Kidney (tissue), 14 donors: ENCODE results near the gene MRTO4. TPM values are rescaled to one million over a fixed set of nuclear protein-coding genes. Genes with fewer than 3 reads are reported as not detected.

Experiments used
- DNase-seq, 5 donors: peaks; one replicate each; pipeline ENCODE4 v3.0.0-alpha.2; 2013 to 2020
- FAIRE-seq: peaks from 2 replicates; lab custom pipeline; 2012; peaks lifted over from hg19 to GRCh38; lab: Jason Lieb, UNC
- H3K27ac ChIP-seq, 2 donors: one replicate each; pipeline ENCODE4 v1.7.0; 2013; ENCODE audit warnings: low read depth in 2 of 2, low read length in 2 of 2, inconsistent platforms in 1 of 2
- H3K27me3 ChIP-seq: one replicate; pipeline ENCODE4 v1.7.1; 2013; ENCODE audit warnings: low read length, inconsistent platforms; ENCODE audit not compliant: control insufficient read depth, insufficient read depth
- H3K36me3 ChIP-seq, 3 donors: one replicate each; pipeline versions ENCODE4 v1.7.0 to v1.7.1; 2013; ENCODE audit warnings: low read length in 3 of 3, control low read depth in 1 of 3, inconsistent platforms in 1 of 3; ENCODE audit not compliant: insufficient read depth in 3 of 3, control insufficient read depth in 2 of 3
- H3K4me1 ChIP-seq, 3 donors: one replicate each; pipeline versions ENCODE4 v1.7.0 to v1.7.1; 2013; ENCODE audit warnings: low read length in 3 of 3, inconsistent platforms in 1 of 3, low read depth in 1 of 3; ENCODE audit not compliant: control insufficient read depth in 2 of 3, insufficient read depth in 2 of 3
- H3K4me3 ChIP-seq, 3 donors: one replicate each; pipeline versions ENCODE4 v1.7.0 to v1.8.1; 2013; ENCODE audit warnings: low read length in 3 of 3, control low read depth in 1 of 3, inconsistent platforms in 1 of 3
- H3K9ac ChIP-seq, 3 donors: one replicate each; pipeline versions ENCODE4 v1.7.0 to v1.7.1; 2013; ENCODE audit warnings: low read length in 3 of 3, control low read depth in 1 of 3, inconsistent platforms in 1 of 3
- H3K9me3 ChIP-seq, 3 donors: one replicate each; pipeline versions ENCODE4 v1.7.0 to v1.7.1; 2013; ENCODE audit warnings: low read length in 3 of 3, control low read depth in 1 of 3, inconsistent platforms in 1 of 3; ENCODE audit not compliant: control insufficient read depth in 2 of 3, insufficient read depth in 1 of 3
- CTCF ChIP-seq: IDR thresholded peaks from 3 replicates; pipeline ENCODE4 v1.5.1; 2012; ENCODE audit warnings: mild to moderate bottlenecking, moderate library complexity, borderline replicate concordance; ENCODE audit not compliant: insufficient read depth; ENCODE audit errors: extremely low read depth
- intact Hi-C: fragments of 100-400 bp; cut with DNase I; formaldehyde crosslinking; loops from one replicate; pipeline ENCODE4 v1.11.1; 2022
- polyA plus RNA-seq: library from polyadenylated mRNA; stranded (reverse); fragments of 350-450 nt; fragmentation: Illumina TruSeq; extraction: RNeasy Lipid Tissue Mini Kit (QIAGEN cat#74804); gene quantifications from one replicate; pipeline ENCODE4 v1.2.3, GENCODE V29; 2014; ENCODE audit warnings: low read depth, low replicate concordance; ENCODE audit not compliant: insufficient read depth
- total RNA-seq: library from RNA; stranded (reverse); fragmentation: NEBNext Ultra II Directional; extraction: Animal tissue kit (Norgen Biotek cat#: 25700); gene quantifications from one replicate; pipeline ENCODE4 v1.2.1, GENCODE V29; 2021
- donor health status: control.
- donor health status: control.
- donor health status: control.
- donor health status: control.
- donor health status: control.
- donor health status: DM: yes; HTN: yes; CAD: no.
- donor health status: Normal renal cell carcinoma (clear cell type).

The MRTO4 gene
- total and polyA plus RNA-seq, 2 donors from 2014 or later: 18.6 to 24.5 TPM

GRCh38 chr1:19257178-19257914 lies 5.7 kb downstream of the MRTO4 start:
- H3K36me3 ChIP-seq: peaks cover 3 to 34% (median 18%) of the 10 kb centered on the region in 3 donors

DNA sequence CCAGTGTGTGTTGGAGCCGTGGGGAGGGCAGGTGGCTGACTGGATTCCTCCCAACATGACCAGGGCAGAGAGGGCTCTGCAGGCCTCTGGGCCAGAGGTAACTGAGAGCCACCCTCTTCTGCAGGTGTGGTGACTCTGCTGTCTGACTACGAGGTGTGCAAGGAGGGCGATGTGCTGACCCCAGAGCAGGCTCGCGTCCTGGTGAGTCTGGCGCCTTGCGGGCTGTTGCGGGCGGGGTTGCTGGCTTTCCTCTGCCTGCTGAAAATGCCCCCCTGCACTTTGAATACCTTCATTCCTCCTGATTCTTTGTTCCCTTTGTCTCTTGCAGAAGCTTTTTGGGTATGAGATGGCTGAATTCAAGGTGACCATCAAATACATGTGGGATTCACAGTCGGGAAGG lies 6.7 kb downstream of the MRTO4 start:
- Histone ChIP-seq H3K36me3 (peaks cover 3 to 34% (median 18%) of the 10 kb centered on the region in 3 donors), H3K9ac (no peak overlapping the region), H3K4me1 (peaks cover 0 to 2% (median under 1%) of the 10 kb centered on the region in 3 donors), H3K4me3 (no peak overlapping the region), H3K27me3 (no peaks in the 10 kb centered on the region), H3K9me3 (no peaks in the 10 kb centered on the region), H3K27ac (no peak overlapping the region)
- no peak for TF ChIP-seq CTCF
- intact Hi-C loops: no loop called here
- FAIRE-seq (no peak), DNase-seq (no peak)

More at GRCh38 chr1:19257178-19257914, 5.7 kb downstream of the MRTO4 start:
- DNase-seq (no peak), FAIRE-seq (no peak)
- no peaks in the 10 kb centered on the region for H3K27me3 ChIP-seq
- no peak overlapping the region for H3K27ac ChIP-seq
- no peaks in the 10 kb centered on the region for H3K9me3 ChIP-seq
- TF ChIP-seq CTCF: no peak
- H3K9ac ChIP-seq: no peak overlapping the region
- peaks cover 0 to 9% (median 4%) of the 10 kb centered on the region in 3 donors for H3K4me1 ChIP-seq
- H3K4me3 ChIP-seq: no peak overlapping the region
- intact Hi-C loops: no loop called here

DNA sequence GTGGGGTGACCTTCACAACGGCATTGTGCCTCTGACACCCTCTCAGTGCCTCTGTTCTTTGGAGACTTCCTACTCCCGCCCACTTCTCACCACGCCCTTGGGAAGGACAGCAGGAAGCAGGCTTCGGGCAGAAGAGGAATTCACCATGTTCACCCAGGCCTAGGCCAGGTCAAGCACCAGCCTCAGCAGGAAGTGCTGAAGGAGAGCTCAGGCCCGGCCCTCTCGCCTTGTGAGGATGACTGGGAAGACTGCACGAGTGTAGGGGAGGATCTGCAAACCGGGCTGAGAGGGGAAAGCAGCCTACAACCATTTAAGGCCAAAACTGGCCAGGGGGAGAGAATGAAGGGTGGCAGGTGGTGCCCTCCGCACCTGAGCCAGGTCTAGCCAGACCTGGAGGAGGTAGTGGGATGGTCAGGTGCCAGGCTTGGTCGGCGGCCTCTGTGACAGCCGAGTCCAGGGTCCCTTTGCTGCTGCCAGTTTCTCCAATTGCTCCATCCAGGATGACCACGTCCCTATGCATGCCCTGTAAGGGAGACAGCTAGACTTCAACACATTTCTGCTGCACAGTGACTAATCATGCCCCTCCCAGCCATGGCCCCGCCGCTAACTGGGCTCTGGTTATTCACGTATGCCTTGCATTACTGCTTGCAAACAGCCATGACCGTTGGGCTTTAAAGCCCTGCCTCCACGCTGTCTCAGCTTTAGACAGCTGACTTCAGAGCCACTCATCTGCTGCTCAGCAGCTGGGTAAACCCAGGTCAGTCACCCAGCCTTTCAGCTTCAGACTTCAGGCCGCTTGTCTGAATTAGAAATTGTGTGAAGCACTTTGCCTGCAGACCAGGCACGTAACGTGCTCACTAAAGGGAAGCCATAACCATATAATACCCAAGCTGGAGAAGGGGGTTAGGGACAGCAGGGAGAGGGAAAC lies 8.9 kb downstream of the MRTO4 start:
- H3K36me3 ChIP-seq: peaks cover 3 to 37% (median 18%) of the 10 kb centered on the region in 3 donors
- FAIRE-seq (no peak), DNase-seq (no peak)
- no peaks in the 10 kb centered on the region for H3K9me3 ChIP-seq
- no peak overlapping the region for H3K9ac ChIP-seq
- H3K4me1 ChIP-seq: no peaks in the 10 kb centered on the region
- intact Hi-C loops: no loop called here
- no peak for TF ChIP-seq CTCF
- H3K4me3 ChIP-seq: no peak overlapping the region
- H3K27ac ChIP-seq: no peak overlapping the region
- H3K27me3 ChIP-seq: no peaks in the 10 kb centered on the region
